HL-60 (cell line): ENCODE data around the gene PNMA1.

ENCODE experiments used
- DNase-seq, 2 experiments: peaks; one replicate each; pipeline ENCODE4 v3.0.0-alpha.2; 2010 to 2020; ENCODE audit warnings: low read depth in 1 of 2, low spot score in 1 of 2
- H3K27ac ChIP-seq: fragments of 250-450 bp; sonication (Bioruptor Pico); replicated peaks from 2 replicates; pipeline ENCODE4 v1.5.1; 2020; ENCODE audit warnings: mild to moderate bottlenecking, moderate library complexity
- H3K27me3 ChIP-seq: fragments of 250-450 bp; sonication (Bioruptor Pico); 2 replicates; pipeline ENCODE4 v1.5.1; 2021; ENCODE audit warnings: mild to moderate bottlenecking, moderate library complexity; ENCODE audit not compliant: insufficient read depth, poor library complexity, severe bottlenecking
- H3K4me3 ChIP-seq: replicated peaks from 2 replicates; pipeline ENCODE4 v1.5.1; 2011; ENCODE audit warnings: mild to moderate bottlenecking, control low read depth, low read length; ENCODE audit not compliant: insufficient read depth
- CTCF ChIP-seq: IDR thresholded peaks from one replicate; pipeline ENCODE4 v1.5.1; 2011; ENCODE audit warnings: low read length, control low read depth, inconsistent platforms; ENCODE audit not compliant: insufficient read depth
- GABPA ChIP-seq: IDR thresholded peaks from 2 replicates; pipeline ENCODE4 v1.6.1; 2012; ENCODE audit warnings: low read depth
- POLR2AphosphoS5 ChIP-seq: IDR thresholded peaks from 2 replicates; pipeline ENCODE4 v1.6.1; 2012; ENCODE audit warnings: low read depth
- REST ChIP-seq: IDR thresholded peaks from 2 replicates; pipeline ENCODE4 v1.6.1; 2012; ENCODE audit warnings: low read depth; ENCODE audit not compliant: insufficient replicate concordance
- SPI1 ChIP-seq: IDR thresholded peaks from 2 replicates; pipeline ENCODE4 v1.6.1; 2012; ENCODE audit warnings: low read depth, mild to moderate bottlenecking, borderline replicate concordance

The PNMA1 gene

GRCh38 chr14:73759183-73759713 lies 45.1 kb upstream of the PNMA1 start:
- no peak for DNase-seq

GRCh38 chr14:73758392-73759182 lies 44.4 kb upstream of the PNMA1 start:
- Histone ChIP-seq H3K27ac (peak overlapping the region; percentile 95), H3K4me3 (peak overlapping the region; percentile 61), H3K27me3 (no peaks in the 10 kb centered on the region)
- TF ChIP-seq REST = no peak
- TF ChIP-seq GABPA = no peak
- TF ChIP-seq POLR2AphosphoS5 = 0 out of 2 replicates have a peak, but pooled peaks have one; percentile 43
- TF ChIP-seq SPI1 = peak; percentile 37; the same call in 1 of the 2 replicates
- no peak for TF ChIP-seq CTCF
- peak; percentile 82 to 84 for DNase-seq

More at GRCh38 chr14:73759183-73759713, 45.1 kb upstream of the PNMA1 start:
- no peak for TF ChIP-seq REST
- H3K27me3 ChIP-seq = no peaks in the 10 kb centered on the region
- peak overlapping the region; percentile 95 for H3K27ac ChIP-seq
- peak overlapping the region; percentile 61 for H3K4me3 ChIP-seq

- TF ChIP-seq POLR2AphosphoS5 (no peak), REST (no peak)
- Histone ChIP-seq H3K4me3 (peak overlapping the region; percentile 61), H3K27ac (peak overlapping the region; percentile 95), H3K27me3 (no peaks in the 10 kb centered on the region)
- no peak for DNase-seq
These were observed 43.8 kb upstream of the PNMA1 start for GRCh38 chr14:73757876-73758391.

- TF ChIP-seq POLR2AphosphoS5 (no peak), REST (no peak), GABPA (no peak), SPI1 (no peak), CTCF (no peak)
- H3K27me3 ChIP-seq = no peaks in the 10 kb centered on the region
- H3K27ac ChIP-seq = peak overlapping the region; percentile 95
- no peak for DNase-seq
- peak overlapping the region; percentile 61 for H3K4me3 ChIP-seq
These were observed 43.2 kb upstream of the PNMA1 start for GRCh38 chr14:73757381-73757780.
